ACC112 (cell line): ENCODE data around the gene ADAMTSL3.

Experiments
- H2AFZ ChIP-seq: fragments of 200-600 bp; sonication (generic); one replicate; pipeline ENCODE4 v1.6.0; 2017; ENCODE audit warnings: antibody characterized with exemption, low read length; ENCODE audit not compliant: unreplicated experiment
- H3K27ac ChIP-seq: fragments of 200-600 bp; sonication (generic); 2 replicates; pipeline ENCODE4 v1.5.1; 2014; ENCODE audit warnings: low read depth, mild to moderate bottlenecking, antibody characterized with exemption, low read length, moderate library complexity
- H3K27me3 ChIP-seq: fragments of 200-600 bp; sonication (generic); 2 replicates; pipeline ENCODE4 v1.6.1; 2014; ENCODE audit warnings: mild to moderate bottlenecking, antibody characterized with exemption, low read length, moderate library complexity, mixed read lengths; ENCODE audit not compliant: insufficient read depth
- H3K36me3 ChIP-seq: fragments of 200-600 bp; sonication (generic); 2 replicates; pipeline ENCODE4 v1.6.1; 2016; ENCODE audit warnings: mild to moderate bottlenecking, antibody characterized with exemption, low read length, moderate library complexity, mixed read lengths; ENCODE audit not compliant: insufficient read depth
- H3K4me1 ChIP-seq: fragments of 200-600 bp; sonication (generic); one replicate; pipeline ENCODE4 v1.6.1; 2016; ENCODE audit warnings: low read length, mixed read lengths; ENCODE audit not compliant: insufficient read depth, unreplicated experiment, control insufficient read depth
- H3K4me3 ChIP-seq: fragments of 200-600 bp; sonication (generic); 2 replicates; pipeline ENCODE4 v1.5.1; 2014; ENCODE audit warnings: mild to moderate bottlenecking, low read depth, low read length
- H3K79me2 ChIP-seq: fragments of 200-600 bp; sonication (generic); one replicate; pipeline ENCODE4 v1.6.0; 2016; ENCODE audit warnings: low read length; ENCODE audit not compliant: control insufficient read depth, unreplicated experiment, insufficient read depth

Gene ADAMTSL3

DNA sequence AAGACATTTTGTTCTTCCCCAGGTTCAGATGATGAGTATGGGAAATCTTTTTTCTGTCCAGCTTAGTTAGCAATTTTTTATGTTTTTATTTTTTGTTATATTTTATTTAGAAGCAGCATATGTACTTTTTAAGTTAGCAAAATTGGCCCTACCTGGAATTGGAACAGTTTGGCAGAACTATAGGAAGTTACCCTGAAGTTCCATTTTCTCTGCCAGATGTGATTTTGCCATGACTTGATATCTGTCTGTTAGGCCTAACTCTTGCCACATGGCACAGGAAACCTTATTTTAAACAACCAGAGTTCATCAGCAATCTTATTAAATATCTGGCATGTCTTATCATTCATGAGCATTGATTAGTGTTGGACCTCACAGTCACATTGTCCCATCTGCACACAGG, 67.1 kb downstream of the ADAMTSL3 start:
- Histone ChIP-seq H3K4me3 (no peak overlapping the region), H3K36me3 (no peaks in the 10 kb centered on the region), H3K27ac (no peak overlapping the region), H3K27me3 (no peaks in the 10 kb centered on the region), H3K4me1 (peaks cover 11% of the 10 kb centered on the region), H3K79me2 (no peaks in the 10 kb centered on the region), H2AFZ (no peak overlapping the region)

DNA sequence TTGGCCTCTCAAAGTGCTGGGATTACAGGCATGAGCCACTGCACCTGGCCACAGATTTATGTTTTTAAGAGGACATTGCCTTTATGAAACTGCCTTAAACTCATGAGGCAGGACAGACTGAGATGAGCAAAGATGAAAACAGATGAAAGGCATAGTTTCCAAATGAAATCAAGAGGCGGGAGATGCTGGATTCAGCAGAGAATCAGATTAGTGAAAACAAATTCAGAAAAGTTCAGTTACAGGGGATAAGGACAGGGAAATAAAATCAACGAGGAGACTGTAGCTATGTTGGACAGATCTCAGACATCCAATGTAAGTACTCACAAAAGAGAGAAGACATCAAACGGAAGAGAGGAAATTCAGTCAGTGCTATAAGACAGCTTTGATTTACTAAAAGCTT, 68.1 kb downstream of the ADAMTSL3 start:
- H3K4me3 ChIP-seq, result no peak overlapping the region
- H3K36me3 ChIP-seq, result no peaks in the 10 kb centered on the region
- H2AFZ ChIP-seq, result no peak overlapping the region
- peaks cover 11% of the 10 kb centered on the region for H3K4me1 ChIP-seq
- no peak overlapping the region for H3K27ac ChIP-seq
- no peaks in the 10 kb centered on the region for H3K79me2 ChIP-seq
- no peaks in the 10 kb centered on the region for H3K27me3 ChIP-seq

DNA sequence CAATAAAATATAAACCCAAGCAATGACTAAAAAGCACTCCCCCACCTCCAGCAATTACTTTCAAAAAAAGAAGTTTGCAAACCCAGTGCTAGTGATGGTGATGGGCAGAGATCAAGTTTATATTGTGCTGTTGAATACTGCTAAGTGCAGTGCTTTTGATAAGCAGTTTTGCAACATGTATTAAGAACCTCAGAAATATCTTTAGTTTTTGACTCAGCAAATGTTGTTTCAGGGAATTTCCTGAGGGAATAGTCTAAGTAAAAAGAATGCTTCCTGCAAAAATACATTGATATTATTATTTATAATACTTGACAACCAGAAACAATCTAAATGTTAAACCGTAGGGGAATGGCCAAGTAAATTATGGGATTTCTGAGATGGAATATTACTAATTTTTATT, 69.3 kb downstream of the ADAMTSL3 start:
- no peak overlapping the region for H3K27ac ChIP-seq
- H3K4me3 ChIP-seq, result no peak overlapping the region
- H3K27me3 ChIP-seq, result no peaks in the 10 kb centered on the region
- H3K79me2 ChIP-seq, result no peaks in the 10 kb centered on the region
- H3K4me1 ChIP-seq, result peaks cover 11% of the 10 kb centered on the region
- H3K36me3 ChIP-seq, result no peaks in the 10 kb centered on the region
- H2AFZ ChIP-seq, result no peak overlapping the region

DNA sequence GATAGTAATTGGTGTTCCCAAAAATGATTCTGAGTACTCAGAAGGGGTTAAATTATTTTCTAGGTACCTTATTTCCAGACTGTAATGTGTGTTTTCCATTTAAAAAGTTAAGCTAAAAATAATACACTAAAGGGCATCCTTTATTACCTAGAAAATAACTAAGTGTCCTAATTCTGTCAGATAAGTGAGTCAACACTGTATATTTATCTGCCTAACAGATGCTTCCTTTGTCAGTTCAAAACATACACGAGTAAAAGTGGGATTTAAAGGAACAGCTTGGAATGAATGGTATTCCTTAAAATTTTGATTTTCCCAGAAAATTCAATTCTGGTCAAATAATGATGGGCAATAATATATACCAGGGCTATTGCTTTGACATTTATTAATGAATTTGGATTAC, 78.3 kb downstream of the ADAMTSL3 start:
- H3K4me3 ChIP-seq, result no peak overlapping the region
- no peaks in the 10 kb centered on the region for H3K79me2 ChIP-seq
- no peaks in the 10 kb centered on the region for H3K36me3 ChIP-seq
- no peak overlapping the region for H3K27ac ChIP-seq
- no peak overlapping the region for H2AFZ ChIP-seq
- peaks cover 18% of the 10 kb centered on the region for H3K4me1 ChIP-seq
- no peaks in the 10 kb centered on the region for H3K27me3 ChIP-seq

DNA sequence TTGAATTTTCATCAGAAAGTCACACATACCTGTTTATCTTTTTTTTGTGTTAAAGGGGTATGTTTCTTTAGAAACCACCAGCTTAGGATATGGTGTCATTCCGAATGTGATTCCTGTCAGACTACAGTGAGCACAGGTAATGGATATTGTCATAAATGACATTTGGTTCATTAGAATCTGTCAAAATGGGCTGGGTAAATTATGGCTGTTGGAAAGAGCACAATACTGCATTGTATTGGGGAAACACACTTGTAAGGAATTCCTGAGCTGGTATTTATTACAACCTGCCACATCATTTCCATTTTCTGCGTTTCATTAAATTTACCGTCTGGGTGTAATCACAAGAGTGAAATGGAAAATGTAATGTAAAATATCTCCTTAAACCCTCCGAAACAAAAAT, 78.8 kb downstream of the ADAMTSL3 start:
- Histone ChIP-seq H3K79me2 (no peaks in the 10 kb centered on the region), H3K27ac (no peak overlapping the region), H3K4me3 (no peak overlapping the region), H3K36me3 (no peaks in the 10 kb centered on the region), H2AFZ (no peak overlapping the region), H3K27me3 (no peaks in the 10 kb centered on the region), H3K4me1 (peaks cover 18% of the 10 kb centered on the region)

DNA sequence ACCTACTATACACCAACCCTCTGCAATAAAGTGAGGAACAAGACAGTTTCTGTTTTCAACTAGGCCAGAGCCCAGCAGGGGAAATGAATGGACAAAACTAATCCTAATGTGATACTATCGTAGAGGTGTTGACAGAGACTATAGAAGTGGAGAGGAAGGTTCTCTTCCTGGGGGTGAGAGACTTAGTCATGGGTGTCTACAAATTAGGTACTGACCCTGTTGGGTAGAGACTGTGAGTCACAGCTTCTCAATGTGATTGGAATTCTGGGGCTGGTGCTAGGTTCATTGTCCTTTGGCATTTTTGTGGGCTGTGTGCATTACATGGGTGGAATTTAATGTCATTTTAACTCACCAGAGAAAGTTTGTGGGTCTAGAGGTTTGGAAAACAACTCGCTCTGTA, 79.3 kb downstream of the ADAMTSL3 start:
- H3K79me2 ChIP-seq, result no peaks in the 10 kb centered on the region
- no peak overlapping the region for H2AFZ ChIP-seq
- no peak overlapping the region for H3K27ac ChIP-seq
- peaks cover 18% of the 10 kb centered on the region for H3K4me1 ChIP-seq
- H3K27me3 ChIP-seq, result no peaks in the 10 kb centered on the region
- H3K4me3 ChIP-seq, result no peak overlapping the region
- no peaks in the 10 kb centered on the region for H3K36me3 ChIP-seq

DNA sequence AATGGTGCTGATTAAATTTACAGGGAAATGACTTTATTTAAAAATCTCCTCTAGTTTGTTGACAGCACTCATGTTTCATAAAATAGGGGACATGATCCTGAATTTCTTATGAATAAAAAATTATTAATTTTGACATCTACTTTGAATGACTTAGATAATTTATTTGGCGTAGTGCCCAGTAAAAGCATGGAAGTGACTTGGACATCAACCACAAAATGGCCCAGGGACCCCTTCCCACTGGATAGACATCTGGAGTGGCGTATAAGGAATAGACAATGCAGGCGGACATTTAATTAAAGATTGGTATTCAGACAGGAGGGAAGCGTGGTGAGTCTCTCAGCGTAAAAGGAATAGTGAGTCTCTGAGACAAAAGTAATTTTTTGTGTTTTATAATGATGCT, 79.8 kb downstream of the ADAMTSL3 start:
- Histone ChIP-seq H2AFZ (no peak overlapping the region), H3K4me3 (no peak overlapping the region)

DNA sequence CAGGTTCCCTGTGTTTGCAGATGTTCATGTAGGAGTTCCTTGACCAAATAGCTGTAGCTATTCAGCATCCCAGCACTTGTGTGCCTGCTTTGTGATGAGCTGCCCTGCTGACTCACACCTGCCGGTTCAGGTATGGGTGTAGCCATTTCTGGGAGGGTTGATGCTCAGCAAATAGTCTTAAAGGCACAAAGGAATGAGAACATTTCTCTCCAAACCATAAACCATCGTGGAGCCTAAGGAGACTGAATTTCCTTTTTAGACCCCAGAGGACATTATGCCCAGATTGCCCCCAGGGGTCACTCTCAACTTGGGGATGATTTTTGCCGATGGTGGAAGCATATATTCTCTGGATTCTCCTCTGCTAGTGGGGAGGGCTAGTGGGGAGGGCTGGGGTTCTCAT, 80.6 kb downstream of the ADAMTSL3 start:
- no peaks in the 10 kb centered on the region for H3K36me3 ChIP-seq
- no peak overlapping the region for H2AFZ ChIP-seq
- H3K4me3 ChIP-seq, result no peak overlapping the region
- H3K79me2 ChIP-seq, result no peaks in the 10 kb centered on the region
- peaks cover 18% of the 10 kb centered on the region for H3K4me1 ChIP-seq
- H3K27ac ChIP-seq, result no peak overlapping the region
- H3K27me3 ChIP-seq, result no peaks in the 10 kb centered on the region

More for the DNA sequence above, 79.8 kb downstream of the ADAMTSL3 start:
- Histone ChIP-seq H3K36me3 (no peaks in the 10 kb centered on the region), H3K27ac (no peak overlapping the region), H3K4me1 (peaks cover 18% of the 10 kb centered on the region), H3K79me2 (no peaks in the 10 kb centered on the region), H3K27me3 (no peaks in the 10 kb centered on the region)

DNA sequence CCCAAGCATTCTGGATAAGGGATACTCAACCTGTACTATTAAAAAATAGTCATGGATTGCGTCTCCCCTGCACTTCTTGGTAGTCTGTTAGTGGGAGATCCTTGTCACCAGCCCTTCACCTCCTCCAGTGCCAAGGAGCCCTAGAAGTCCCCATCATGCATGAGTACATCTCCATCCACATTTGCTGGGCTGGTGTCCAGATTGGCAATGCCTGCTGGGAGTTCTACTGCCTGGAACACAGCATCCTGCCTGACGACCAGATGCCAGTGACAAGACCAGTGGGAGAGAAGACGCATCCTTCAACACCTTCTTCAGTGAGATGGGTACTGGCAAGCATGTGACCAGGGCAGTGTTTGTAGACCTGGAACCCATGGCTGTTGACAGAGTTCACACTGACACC, 85.7 kb downstream of the ADAMTSL3 start:
- no peaks in the 10 kb centered on the region for H3K79me2 ChIP-seq
- H3K36me3 ChIP-seq, result no peaks in the 10 kb centered on the region
- no peak overlapping the region for H2AFZ ChIP-seq
- H3K4me1 ChIP-seq, result no peaks in the 10 kb centered on the region
- no peak overlapping the region for H3K27ac ChIP-seq
- no peak overlapping the region for H3K4me3 ChIP-seq
- no peaks in the 10 kb centered on the region for H3K27me3 ChIP-seq

DNA sequence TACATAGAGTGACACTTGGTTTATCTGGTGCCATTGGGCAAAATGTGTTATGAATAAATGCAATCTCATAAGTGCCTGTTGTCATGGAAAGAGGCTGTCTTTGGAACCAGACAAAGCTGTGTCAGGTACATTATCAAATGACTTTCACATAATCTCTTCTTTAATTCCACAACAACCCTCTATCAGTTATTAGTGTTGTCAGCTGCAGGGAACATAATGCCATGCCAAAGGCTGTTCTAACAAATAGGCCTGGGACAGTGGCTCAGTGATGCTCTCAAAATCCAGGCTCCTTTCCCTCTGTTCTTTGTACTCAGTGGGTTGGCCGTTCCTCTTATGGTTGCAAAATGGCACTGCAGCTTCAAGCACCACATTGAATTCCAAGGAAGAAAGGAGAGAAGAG, 91.8 kb downstream of the ADAMTSL3 start:
- no peaks in the 10 kb centered on the region for H3K36me3 ChIP-seq
- H3K4me3 ChIP-seq, result no peak overlapping the region
- H3K4me1 ChIP-seq, result no peaks in the 10 kb centered on the region
- no peaks in the 10 kb centered on the region for H3K79me2 ChIP-seq
- no peaks in the 10 kb centered on the region for H3K27me3 ChIP-seq
- no peak overlapping the region for H2AFZ ChIP-seq
- no peak overlapping the region for H3K27ac ChIP-seq

DNA sequence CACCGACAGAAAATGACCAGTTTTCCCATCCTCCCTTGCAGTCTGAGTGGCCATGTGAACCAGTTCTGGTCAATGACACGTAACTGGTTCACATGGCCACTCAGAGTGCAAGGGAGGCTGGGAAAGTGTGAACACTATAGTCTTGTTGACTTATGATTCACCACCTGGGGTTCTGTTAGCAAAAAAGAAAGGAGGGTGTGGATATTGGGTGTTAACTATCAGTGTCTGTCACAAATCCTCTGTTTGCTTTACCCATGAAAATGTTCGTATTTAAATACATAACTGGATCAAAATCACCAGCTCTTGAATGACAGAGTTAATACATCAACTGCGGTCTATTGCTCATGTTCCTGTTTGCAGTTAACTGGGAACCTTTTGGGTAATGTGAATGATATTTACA, 92.3 kb downstream of the ADAMTSL3 start:
- Histone ChIP-seq H3K27ac (no peak overlapping the region), H3K79me2 (no peaks in the 10 kb centered on the region), H3K4me3 (no peak overlapping the region), H2AFZ (no peak overlapping the region), H3K36me3 (no peaks in the 10 kb centered on the region), H3K4me1 (no peaks in the 10 kb centered on the region), H3K27me3 (no peaks in the 10 kb centered on the region)
